SU-DHL-6 (cell line): ENCODE data around the gene TRPM3.

Experiments
- EZH2phosphoT487 ChIP-seq: fragments of 200-600 bp; sonication (generic), shearing (Covaris generic); conservative IDR thresholded peaks from 2 replicates; pipeline ENCODE4 v1.6.1; 2018; ENCODE audit warnings: mild to moderate bottlenecking, antibody characterized with exemption, low read length, moderate library complexity, mixed read lengths
- TF ChIP-seq, protein P1 (sequence below): fragments of 200-600 bp; sonication (generic); IDR thresholded peaks from one replicate; pipeline ENCODE4 v1.5.1; 2017; ENCODE audit warnings: antibody characterized with exemption, mild to moderate bottlenecking, low read length, moderate library complexity; ENCODE audit not compliant: insufficient read depth, poor library complexity, severe bottlenecking

GRCh38 chr9:70490478-70490877 is 630.9 kb downstream of the TRPM3 start:
- TF ChIP-seq, protein P1, sequence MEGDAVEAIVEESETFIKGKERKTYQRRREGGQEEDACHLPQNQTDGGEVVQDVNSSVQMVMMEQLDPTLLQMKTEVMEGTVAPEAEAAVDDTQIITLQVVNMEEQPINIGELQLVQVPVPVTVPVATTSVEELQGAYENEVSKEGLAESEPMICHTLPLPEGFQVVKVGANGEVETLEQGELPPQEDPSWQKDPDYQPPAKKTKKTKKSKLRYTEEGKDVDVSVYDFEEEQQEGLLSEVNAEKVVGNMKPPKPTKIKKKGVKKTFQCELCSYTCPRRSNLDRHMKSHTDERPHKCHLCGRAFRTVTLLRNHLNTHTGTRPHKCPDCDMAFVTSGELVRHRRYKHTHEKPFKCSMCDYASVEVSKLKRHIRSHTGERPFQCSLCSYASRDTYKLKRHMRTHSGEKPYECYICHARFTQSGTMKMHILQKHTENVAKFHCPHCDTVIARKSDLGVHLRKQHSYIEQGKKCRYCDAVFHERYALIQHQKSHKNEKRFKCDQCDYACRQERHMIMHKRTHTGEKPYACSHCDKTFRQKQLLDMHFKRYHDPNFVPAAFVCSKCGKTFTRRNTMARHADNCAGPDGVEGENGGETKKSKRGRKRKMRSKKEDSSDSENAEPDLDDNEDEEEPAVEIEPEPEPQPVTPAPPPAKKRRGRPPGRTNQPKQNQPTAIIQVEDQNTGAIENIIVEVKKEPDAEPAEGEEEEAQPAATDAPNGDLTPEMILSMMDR: no peak
- TF ChIP-seq EZH2phosphoT487: no peak
